ENCODE results near the gene GSTM2.
"Not testable (repeated sequence)": the region's sequence is repeated elsewhere in the genome, so short reads cannot be mapped to it uniquely, and the experiment has no call there.

The GSTM2 gene

DNA sequence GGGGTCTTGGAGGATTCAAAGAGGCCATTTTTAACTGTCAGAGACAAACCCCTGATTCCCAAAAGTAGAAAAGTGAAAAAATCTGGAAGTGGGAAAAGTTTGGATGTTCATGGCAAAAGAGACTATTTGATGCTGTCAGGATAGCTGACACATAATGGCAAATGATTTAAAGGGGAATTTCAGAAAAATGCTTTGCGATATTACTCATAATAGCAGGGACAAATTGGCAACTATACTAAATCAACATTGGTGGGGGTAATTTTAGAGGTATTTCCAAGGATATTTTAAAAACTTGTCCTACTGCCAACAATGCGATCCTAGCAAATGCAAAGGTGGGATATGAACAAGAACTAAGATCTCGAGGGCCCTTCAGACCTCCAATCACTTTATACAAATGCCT is 17.2 kb upstream of the GSTM2 start:
- FAIRE-seq = no peak

- FAIRE-seq = no peak
These were observed 15.5 kb upstream of the GSTM2 start for GRCh38 chr1:109652402-109652801.

GRCh38 chr1:109653306-109653705 is 14.6 kb upstream of the GSTM2 start:
- FAIRE-seq = no peak

DNA sequence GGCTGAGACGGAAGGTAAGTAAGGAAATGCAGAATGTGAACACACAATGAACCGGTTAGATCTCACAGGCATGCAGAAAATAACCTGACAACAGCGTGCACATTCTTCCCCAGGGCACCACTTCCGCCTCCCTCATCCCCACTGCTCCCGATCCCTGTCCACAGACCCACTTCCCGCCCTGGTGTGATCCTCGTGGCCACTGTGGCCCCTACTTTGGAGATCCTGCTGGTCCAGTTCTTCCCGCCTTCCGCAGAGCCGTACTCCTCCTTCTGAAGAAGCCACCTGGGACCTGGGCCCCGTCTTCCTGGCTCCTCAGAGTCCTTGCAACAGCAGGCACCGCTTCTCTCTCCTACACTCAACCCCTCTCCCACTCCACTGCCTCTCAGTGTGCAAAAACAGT is 13.3 kb upstream of the GSTM2 start:
- FAIRE-seq = no peak

DNA sequence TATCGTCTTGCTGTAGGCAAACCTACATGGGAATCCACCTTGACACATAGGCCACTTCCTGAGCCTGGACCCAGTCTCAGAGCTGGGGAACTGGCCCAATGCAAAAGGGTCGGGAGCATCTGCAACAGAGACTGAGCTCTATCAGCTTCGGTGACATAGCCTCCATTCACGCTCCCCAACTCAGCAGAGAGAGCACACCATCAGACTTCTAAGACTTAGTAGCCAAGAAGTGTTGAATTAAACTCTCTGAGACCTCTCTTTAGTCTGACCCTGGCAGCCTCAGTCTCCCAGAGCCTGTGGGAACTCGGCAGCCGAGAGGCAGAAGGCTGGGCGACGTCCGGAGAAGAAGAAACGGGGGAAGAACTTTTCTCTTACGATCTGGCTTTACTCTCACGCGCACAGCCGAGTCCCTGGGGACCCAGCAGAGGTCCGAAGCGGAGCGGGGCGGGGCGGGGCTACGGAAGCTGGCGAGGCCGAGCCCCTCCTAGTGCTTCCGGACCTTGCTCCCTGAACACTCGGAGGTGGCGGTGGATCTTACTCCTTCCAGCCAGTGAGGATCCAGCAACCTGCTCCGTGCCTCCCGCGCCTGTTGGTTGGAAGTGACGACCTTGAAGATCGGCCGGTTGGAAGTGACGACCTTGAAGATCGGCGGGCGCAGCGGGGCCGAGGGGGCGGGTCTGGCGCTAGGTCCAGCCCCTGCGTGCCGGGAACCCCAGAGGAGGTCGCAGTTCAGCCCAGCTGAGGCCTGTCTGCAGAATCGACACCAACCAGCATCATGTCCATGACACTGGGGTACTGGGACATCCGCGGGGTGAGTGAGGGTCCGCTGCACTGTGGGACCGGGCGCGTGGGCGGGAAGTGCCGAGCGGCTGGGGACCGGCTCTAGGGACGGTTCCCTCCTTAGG is 12.0 kb upstream of the GSTM2 start, which contains the start of gene GSTM4:
GSTM4 (plus strand) TSS at position 485 of the 905 bp plus-strand sequence; CDS start at position 776, 291 bp downstream.
- FAIRE-seq = peak; percentile 91

DNA sequence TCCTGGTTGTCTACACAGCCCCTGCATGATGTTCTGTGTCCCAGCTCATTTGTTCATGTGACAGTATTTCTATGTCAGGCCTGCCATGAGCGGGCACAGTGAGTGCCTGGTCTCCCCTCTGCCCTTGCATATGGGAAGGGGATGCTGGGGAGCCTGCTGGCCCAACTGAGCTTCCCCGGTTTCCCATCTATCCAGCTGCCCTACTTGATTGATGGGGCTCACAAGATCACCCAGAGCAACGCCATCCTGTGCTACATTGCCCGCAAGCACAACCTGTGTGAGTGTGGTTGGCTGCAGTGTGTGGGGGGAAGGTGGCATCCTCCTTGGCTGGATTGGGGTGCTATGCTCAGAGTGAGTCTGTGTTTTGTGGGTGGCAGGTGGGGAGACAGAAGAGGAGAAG is 10.5 kb upstream of the GSTM2 start:
- FAIRE-seq = no peak

DNA sequence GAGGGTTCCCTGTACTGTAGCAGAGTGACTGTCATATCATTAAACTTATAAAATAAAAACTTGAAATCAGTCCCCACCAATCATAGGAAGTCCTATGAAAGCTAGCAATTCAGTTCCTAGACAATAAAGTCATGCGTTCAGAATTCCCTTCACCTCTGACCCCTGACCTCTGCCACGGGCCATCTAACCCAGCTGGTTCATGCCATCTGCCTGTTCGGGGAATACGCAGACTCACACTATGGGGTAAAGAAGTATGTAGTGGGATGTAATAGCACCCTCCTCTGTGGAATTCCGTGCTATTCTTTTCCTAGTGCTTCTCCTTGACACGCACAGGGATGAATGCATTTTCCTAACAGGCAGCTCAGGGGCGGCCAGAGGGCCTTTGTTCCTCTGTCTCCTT is 9.9 kb upstream of the GSTM2 start:
- FAIRE-seq = no peak

DNA sequence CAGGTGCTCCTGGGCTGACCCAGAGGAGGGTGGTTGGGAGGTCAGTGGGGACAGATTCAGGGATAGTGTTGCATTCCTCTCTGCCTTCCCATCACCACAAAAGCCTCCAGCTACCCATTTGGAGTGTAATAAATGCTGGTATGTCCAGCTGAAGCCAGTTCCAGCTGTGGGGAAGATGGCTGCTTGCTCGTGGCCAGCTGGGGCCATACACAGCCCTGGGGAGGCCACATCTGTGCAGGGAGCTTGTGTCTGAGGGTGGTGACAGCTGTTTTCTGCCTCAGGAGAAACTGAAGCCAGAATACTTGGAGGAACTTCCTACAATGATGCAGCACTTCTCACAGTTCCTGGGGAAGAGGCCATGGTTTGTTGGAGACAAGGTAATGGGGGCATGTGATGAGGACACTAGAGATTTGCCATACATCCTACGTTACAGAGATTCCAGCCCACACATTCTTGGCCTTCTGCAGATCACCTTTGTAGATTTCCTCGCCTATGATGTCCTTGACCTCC is 9.3 kb upstream of the GSTM2 start:
- no peak for FAIRE-seq

GRCh38 chr1:109659145-109659544 is 8.7 kb upstream of the GSTM2 start:
- no peak for FAIRE-seq

DNA sequence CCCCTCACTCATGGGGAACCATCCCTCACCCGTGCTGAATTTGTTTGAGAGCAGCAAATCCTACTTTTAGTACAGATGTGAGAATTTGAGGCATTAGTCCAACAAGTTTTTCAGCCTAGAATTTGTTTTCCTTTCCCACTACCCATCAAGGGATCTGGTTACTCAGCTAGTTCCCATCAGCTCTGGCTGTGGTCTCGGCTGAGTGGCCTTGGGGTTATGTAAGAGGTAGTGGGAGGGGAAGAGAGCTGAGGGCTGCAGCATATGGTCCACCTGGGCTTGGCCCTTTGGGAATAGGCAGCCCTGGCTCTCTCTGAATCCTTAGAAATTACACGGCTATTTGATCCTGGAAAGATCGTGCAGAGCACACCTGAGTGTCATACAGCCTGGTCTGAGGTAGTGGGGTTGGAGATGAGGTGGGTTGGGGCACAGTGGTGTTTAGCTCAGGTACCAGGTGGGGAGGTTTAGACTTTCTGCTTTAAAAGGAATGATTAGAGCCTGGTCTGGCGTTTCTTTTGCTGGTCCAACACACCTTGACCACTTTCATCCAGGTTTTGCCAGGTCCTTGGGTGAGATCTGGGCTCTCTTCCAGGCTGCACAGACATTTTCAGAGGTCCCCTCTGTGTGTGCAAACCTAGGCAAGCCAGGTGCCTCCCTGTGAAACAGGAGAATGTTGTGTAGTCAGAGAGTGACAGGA is 7.7 kb upstream of the GSTM2 start:
- no peak for FAIRE-seq

GRCh38 chr1:109660691-109661026 is 7.2 kb upstream of the GSTM2 start:
- FAIRE-seq = not testable (repeated sequence)

- FAIRE-seq = no peak
These were observed 6.5 kb upstream of the GSTM2 start for GRCh38 chr1:109661391-109661790.

- FAIRE-seq = no peak
These were observed 3.2 kb upstream of the GSTM2 start for GRCh38 chr1:109664671-109665070.

GRCh38 chr1:109668123-109668775 is 392 bp downstream of the GSTM2 start:
- no peak for FAIRE-seq

GRCh38 chr1:109669246-109669948 is 1.5 kb downstream of the GSTM2 start:
- no peak for FAIRE-seq

DNA sequence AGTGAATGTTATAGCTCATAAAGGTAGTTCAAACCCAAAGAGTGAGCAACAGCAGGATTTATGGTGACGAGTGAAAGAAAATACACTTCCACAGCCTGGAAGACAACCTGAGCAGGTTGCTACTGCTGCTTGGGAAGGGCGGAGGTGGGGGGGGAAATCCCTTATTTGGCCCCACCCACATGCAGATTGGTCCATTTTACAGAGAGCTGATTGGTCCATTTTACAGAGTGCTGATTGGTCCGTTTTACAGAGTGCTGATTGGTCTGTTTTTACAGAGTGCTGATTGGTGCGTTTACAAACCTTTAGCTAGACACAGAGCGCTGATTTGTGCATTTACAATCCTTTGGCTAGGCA is 2.1 kb downstream of the GSTM2 start:
- not testable (repeated sequence) for FAIRE-seq

GRCh38 chr1:109671067-109671466 is 3.2 kb downstream of the GSTM2 start:
- no peak for FAIRE-seq

- not testable (repeated sequence) for FAIRE-seq
These were observed 6.0 kb downstream of the GSTM2 start for GRCh38 chr1:109673861-109674260.

DNA sequence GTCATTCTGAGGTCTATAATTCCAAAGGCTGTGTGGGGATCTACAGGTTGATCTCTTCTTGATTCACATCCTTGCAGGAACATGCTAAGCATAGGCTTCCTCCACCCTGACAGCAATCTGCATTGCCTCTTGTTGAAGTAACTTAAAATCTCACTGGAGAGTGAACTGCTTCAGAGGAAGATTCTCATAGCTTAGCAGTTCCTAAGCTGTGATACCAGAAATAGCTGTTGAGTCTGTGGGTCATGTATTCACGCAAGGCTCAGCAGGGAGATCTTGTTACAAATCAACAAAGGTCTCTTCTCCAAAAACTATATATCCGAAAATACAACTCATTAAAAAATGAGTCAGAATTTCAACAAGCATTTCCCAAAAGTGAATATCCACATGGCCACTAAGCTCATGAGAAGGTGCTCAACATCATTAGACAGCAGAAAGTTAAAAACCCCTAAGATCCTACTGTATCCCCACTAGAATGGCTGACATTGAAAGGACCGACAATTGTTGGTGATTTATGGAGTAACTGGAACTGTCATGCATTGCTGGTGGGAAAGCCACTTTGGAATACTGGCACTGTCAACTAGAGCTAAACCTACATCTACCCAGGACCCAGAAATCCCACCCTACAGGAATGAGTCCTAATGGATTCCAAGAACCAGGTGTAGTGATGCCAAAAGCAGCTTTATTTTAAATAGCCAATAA is 9.0 kb downstream of the GSTM2 start:
- not testable (repeated sequence) for FAIRE-seq

DNA sequence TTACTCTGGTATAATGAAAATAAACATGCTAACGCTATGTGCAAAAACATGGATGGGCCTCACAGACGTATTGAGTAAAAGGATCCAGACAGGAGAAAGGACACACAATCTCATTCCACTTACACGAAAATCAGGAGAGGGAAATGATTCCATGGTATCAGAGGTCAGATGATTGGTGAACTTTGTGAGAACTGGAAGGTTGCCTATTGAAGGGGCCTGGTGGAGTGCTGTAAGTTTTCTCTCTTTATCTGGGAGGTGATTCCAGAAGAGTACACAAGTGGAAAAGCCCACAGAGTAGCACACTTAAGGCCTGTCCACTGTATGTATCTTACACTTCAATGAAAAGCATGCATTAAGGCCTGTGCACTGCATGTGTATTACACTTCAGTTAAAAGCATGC is 9.6 kb downstream of the GSTM2 start:
- FAIRE-seq = no peak

GRCh38 chr1:109678637-109679036 is 10.8 kb downstream of the GSTM2 start:
- not testable (repeated sequence) for FAIRE-seq

GRCh38 chr1:109684777-109685176 is 16.9 kb downstream of the GSTM2 start:
- FAIRE-seq = not testable (repeated sequence)

All from G401.6 (cell line).